ENCODE results near the gene TMEM258.

TMEM258 gene

DNA sequence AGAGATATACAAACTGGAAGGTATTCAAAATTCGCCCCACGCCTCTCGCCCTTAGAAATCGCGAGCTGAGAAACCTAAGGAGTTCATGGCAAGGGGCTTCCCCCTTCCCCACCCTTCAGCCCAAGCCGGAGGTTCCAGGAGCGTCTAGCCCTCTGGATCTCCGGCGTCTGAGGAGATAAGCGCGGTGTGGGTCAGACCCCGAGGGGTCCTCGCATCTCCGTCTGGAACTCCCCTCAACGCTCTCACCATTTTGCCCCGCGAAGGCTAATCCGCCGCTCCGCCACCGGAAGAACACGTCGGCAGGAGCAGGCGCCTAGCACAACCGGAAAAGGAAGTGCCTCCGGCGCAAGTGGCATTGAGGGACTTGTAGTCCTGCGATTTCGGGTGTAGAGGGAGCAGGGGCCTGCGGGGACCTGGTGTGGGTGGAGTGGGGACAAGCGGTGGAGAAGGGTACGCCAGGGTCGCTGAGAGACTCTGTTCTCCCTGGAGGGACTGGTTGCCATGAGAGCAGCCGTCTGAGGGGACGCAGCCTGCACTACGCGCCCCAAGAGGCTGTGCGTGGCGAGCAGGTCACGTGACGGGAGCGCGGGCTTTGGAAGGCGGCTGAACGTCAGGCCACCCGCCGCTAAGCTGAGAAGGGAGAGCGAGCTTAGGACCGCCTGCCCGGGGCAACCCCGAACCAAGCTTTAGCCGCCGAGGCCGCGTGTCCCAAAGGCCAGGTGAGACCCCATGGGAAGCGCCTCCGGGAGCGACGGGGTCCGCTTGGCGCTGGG lies at the start of gene TMEM258, which contains the start of gene FEN1:
TMEM258 (minus strand) TSS at position 290 of the 773 bp plus-strand sequence; CDS start at position 249, 41 bp downstream.
FEN1 (plus strand) TSS at position 602 of the 773 bp plus-strand sequence. CDS start 2,451 bp downstream, outside the sequence.
- FAIRE-seq, result no peak

GRCh38 chr11:61841636-61842527 lies 49.5 kb upstream of the TMEM258 start:
- FAIRE-seq, result no peak

DNA sequence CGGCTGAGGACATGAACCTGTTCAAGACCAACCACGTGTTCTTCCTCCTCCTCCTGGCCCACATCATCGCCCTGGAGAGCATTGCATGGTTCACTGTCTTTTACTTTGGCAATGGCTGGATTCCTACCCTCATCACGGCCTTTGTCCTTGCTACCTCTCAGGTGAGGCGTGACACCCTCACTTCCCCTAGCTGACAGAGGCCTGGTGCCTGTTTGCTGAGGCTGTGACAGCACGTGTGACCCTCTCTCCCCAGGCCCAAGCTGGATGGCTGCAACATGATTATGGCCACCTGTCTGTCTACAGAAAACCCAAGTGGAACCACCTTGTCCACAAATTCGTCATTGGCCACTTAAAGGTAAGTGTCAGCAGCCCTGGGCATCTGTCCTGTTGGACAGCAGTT lies 48.0 kb upstream of the TMEM258 start:
- FAIRE-seq, result no peak

GRCh38 chr11:61839742-61840141 lies 47.3 kb upstream of the TMEM258 start:
- no peak for FAIRE-seq

DNA sequence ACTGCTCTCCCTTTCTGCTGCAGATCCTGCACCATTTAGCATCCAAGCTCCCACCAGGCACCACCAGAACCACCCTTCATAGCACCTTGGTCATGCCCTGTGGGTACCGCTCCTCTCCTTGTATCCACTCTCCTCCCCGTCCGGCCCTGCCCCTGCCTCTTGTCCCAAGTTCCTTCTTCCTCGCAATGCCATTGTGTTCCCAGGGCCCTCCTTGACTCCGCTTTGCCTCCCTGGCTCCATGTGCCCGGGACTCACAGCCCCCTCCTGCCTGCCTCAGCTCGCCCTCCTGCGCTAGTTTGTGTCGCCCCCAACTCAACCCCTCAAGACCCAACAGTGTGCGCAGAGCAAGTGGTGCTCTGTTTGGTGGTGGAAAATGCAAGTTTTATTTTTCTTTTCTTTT lies 46.5 kb upstream of the TMEM258 start:
- FAIRE-seq, result no peak

DNA sequence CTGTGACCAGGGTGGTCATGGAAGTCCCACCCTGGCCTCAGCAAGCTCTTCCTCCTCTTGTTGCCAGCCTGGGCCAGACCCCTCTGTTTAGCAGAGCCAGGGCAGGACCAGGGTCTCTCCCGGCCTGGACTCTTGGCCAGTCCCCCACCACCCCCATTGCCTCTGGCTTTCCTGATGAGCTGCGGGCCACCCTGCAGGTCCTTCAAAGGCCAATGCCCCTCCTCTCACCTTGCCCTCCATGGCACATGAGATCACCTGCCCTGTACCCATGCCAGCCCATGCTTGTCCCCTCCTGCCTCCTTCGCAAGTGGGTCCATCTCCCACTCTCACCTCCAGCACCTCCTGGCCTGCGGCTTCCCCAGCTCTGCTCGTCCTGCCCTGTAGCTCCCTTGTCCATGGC lies 46.1 kb upstream of the TMEM258 start:
- no peak for FAIRE-seq

- no peak for FAIRE-seq
These were observed 45.1 kb upstream of the TMEM258 start for GRCh38 chr11:61837411-61838005.

GRCh38 chr11:61836193-61836592 lies 43.8 kb upstream of the TMEM258 start:
- no peak for FAIRE-seq

DNA sequence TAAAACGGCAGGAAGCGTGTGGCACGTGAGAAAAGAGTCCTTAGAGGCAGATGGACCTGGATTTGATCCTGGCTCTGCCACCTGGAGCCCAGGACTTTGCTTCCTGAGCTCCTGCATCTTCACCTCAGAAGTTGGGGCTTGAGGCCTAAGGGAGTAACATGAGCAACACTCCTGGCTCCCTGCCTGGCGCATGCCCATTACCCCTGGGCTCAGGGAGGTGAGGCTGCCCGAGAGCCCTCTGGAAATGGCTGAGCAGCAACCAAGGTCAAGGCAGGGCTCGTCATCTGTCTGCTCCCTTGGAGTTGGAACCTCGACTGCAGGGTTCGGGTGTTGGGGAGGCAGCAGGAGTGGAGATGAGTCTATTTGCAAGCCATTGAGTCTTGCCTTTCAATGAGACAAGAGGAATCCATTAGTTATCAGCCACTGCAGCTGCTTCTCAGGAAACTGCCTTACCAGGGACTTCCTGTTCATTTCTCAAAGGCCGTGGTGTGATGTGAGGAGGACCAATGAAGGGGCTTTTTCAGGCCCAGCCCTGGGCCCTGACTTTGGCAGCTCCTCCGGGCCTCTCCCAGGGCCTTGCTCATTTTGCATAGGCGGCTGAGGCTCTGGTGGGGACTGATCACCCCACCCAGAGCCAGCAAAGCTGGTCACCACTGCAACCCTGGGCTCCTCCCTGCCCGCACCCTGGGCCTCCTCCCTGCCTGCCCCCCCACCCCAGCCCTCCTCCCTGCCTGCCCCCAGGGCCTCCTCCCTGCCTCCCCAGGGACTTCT lies 42.1 kb upstream of the TMEM258 start:
- no peak for FAIRE-seq

DNA sequence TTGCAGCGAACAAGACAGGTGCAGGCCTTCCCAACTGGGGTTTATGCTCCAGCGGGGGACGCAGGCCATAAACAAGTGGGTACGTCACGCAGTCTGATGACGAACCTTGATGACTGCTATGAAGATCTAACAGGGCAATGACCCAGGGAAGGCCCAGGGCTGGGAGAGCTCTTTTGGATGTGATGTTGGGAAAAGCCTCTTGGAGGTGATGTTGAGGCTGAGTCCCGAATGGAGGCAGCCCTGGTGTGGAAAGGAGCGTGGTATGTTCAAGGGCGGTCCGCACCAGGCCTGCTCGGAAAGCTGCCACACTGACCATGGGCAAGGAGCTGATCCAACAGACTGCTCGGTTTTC lies 41.5 kb upstream of the TMEM258 start:
- FAIRE-seq, result no peak

- no peak for FAIRE-seq
These were observed 41.1 kb upstream of the TMEM258 start for GRCh38 chr11:61833471-61833870.

DNA sequence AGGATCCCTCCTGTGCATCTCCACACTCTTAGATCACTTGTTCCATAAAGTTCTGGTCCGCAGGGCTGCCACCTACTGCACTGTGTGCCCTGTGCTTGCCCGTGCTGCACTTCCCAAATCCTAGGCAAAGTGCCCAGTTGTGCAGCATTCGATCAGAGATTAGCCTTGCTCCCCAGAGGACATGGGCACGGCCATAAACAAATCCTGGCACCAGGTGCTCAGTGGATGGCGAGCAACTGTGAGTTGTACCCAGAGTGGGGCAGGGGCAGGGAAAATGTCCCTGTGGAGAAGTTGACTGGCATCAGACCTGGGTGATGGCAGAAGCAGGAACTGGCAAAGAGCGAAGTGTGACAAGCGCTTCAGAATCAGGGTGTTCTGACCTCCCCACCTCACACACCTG lies 40.4 kb upstream of the TMEM258 start:
- no peak for FAIRE-seq

GRCh38 chr11:61832207-61832606 lies 39.8 kb upstream of the TMEM258 start:
- FAIRE-seq, result no peak

DNA sequence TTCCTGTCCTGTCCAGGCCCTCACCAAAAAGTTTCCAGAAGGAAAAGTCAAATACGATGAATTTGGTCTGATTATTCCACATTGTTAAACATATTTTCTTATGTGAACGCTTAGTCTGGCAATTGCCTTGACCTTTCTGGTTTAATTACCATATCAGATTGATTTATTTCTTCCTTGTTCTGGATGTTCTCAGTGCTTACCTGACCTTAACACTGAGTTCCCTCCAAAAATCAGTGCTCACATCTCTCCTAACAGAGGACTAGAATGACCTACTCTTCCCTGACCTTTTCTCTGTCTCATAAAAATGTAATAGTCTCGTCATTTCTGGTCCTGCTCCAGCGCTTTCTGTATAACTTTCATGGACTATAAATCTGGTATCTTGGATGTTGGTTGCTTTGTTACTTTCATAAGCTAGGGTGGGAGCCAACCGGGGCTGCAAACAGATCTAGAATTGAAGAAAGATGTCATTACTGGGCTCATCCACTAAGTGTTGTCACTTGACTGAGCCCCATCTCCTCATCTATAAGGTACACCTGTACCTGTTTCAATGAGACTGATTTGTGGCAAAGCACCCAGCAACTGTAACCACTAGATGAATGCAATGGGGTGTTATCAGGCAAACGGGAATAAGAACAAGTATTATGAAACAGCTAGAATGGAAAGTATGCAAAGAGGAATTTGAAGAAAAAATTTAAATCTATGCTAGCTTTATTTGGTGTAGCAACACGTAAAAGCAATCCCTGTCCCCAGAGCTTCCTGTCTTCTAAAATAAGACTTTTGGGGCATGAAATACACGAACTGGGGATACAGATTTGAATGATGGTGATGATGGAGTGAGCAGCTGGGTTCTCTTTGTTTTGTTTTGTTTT lies 38.1 kb upstream of the TMEM258 start:
- no peak for FAIRE-seq

DNA sequence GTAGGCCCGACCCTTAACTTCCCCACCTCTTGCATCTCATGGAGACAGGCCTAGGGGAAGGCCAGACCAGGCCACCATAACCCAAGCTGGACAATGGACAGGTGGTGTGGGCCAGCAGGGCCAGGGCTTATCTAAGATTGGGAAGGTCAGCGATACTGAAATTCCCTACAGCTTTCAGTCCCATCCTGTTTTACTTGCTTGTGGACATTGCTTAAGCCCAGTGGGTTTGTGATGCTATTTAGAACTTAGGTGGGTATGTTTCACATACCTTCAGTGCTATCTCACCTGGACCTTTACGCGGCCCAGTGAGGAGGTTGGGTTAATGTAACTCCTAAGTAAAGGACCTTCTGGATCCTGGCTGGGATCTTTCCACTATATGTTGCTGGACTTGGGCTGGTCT lies 37.4 kb upstream of the TMEM258 start:
- no peak for FAIRE-seq

DNA sequence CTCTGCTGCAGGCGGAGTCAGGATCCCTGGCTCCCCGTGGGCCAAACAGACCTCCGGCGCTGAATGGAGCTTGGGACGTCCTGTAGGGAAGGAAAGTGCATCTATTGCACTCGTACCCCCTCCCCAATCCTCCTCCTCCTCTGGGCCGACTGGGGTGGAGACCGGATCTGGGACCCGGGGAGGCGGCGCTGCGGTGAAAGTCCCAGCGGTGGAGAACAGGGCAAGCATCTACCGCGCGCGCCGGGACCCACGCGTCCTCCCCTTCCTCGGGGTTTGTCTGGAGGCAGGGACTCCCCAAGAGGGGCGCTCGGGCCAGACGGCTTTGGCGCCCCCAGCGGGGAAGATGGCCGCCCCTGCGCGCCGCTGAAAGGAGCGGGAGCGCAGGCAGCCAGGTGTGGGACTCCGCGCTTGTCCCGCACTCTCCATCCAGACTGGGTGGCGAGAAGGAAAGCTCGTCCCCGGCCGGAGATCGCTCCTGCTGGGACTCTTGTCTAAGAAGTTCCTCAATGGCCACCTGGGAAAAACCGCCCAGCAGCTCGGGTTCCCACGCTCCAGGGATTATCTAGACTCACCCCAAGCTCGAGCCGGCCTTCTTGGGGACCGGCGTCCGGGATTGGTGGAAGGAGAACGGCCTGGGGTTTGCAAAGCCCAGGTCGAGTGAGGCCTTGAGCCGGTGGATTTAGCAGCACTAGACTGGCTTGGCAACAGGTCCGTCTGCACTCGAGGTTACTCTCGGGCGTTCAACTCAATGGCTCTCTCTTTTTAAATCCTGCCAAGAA lies 36.4 kb upstream of the TMEM258 start:
- FAIRE-seq, result no peak

DNA sequence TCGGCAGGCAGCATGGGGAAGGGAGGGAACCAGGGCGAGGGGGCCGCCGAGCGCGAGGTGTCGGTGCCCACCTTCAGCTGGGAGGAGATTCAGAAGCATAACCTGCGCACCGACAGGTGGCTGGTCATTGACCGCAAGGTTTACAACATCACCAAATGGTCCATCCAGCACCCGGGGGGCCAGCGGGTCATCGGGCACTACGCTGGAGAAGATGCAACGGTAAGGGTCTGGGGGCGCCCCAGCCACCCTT lies 35.9 kb upstream of the TMEM258 start:
- FAIRE-seq, result no peak

DNA sequence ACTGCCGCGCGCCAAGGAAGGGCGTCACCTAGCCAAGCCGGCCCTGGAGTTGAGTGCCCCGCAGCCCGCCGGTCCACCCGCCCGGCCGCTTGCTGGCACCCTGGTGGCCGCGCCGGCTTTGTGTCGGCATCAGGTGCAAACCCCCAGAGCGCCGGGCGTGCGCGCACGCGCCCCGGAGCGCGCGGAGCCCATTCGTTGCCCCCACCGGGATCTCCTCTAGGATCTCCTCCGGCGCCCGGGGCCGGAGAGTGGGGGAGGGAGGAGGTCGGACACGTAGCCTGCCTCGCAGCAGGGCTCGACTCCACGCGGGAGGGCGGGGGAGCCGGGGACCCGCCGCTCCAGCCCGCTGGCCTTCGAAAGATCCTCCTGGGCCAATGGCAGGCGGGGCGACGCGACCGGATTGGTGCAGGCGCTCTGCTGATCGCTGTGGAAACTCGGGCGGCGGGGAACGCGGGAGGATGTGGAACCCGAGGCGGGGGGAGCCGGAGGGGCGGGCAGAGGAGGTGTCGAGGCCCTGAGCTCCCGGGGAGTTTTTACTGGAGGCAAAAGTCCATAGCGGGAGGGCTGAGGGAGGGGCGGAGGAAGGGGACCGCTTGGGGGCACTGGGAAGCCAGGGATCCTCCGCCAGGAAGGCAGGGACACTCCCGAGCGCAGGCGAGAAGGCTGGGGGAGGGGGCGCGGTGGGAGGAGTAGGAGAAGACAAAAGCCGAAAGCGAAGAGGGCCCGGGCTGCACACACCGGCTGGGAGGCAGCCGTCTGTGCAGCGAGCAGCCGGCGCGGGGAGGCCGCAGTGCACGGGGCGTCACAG lies 35.4 kb upstream of the TMEM258 start, which contains the start of gene FADS2:
FADS2 (plus strand) TSS at position 730 of the 808 bp plus-strand sequence. CDS start 91 bp downstream, outside the sequence.
- no peak for FAIRE-seq

DNA sequence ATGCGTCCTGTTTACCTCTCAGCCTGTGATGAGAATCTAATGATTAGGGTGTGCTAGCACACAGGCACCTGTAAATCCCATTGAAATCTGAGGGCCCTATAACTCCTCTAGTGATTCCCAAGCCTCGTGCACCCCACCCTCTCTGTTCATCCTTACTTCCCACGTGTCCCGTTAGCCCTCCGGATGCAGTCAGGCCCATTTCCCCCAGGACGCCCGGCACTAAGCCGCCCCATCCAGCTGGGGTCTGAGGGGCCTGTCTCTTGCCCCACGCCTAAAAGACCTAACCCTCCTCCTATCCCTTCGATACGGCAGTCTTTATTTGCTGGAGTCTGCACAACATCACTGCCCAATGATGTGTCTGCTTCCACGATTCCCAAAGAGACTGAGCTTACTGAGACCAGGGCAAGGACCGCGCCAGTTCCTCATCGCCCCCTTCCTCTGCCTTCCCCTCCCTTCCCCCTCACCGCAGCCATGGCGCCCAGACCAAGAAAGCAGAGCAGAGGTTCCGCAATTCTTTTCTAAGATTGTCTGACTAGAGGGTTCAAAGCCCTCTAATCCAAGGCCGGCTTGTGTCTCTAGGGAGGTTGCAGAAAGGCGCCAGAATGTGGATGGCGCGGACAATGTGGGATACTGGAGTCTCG lies 34.7 kb upstream of the TMEM258 start:
- FAIRE-seq, result no peak

DNA sequence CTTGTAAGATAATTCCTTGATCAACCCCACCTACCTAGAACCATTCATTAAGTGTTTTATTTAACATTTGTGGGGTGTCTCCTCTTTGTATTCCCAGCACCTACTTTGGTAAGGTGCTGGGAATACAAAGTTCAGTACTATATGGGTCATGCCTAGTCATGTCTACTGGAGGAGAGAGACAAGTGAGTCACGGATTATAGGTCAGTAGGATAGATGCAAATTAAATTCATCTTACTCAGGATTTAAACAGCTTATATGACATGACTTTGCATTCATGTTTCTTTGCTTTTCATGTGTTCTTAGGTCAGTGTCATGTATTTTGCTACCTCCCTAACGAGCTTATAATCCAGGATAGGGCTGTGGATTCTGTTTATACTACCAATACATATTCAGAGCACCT lies 27.8 kb upstream of the TMEM258 start:
- no peak for FAIRE-seq

All from TTC549 (cell line).